ENCODE results near the gene PEDS1.

Gene PEDS1

GRCh38 chr20:50113420-50114224 lies 39.9 kb downstream of the PEDS1 start:
- TF ChIP-seq, protein P1, sequence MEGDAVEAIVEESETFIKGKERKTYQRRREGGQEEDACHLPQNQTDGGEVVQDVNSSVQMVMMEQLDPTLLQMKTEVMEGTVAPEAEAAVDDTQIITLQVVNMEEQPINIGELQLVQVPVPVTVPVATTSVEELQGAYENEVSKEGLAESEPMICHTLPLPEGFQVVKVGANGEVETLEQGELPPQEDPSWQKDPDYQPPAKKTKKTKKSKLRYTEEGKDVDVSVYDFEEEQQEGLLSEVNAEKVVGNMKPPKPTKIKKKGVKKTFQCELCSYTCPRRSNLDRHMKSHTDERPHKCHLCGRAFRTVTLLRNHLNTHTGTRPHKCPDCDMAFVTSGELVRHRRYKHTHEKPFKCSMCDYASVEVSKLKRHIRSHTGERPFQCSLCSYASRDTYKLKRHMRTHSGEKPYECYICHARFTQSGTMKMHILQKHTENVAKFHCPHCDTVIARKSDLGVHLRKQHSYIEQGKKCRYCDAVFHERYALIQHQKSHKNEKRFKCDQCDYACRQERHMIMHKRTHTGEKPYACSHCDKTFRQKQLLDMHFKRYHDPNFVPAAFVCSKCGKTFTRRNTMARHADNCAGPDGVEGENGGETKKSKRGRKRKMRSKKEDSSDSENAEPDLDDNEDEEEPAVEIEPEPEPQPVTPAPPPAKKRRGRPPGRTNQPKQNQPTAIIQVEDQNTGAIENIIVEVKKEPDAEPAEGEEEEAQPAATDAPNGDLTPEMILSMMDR (IDR thresholded peaks at IDR 0.05; ENCODE audit: insufficient read depth, missing control alignments): no peak
- no peak for DNase-seq (ENCODE audit: insufficient read length, low spot score)
- no peak for FAIRE-seq

DNA sequence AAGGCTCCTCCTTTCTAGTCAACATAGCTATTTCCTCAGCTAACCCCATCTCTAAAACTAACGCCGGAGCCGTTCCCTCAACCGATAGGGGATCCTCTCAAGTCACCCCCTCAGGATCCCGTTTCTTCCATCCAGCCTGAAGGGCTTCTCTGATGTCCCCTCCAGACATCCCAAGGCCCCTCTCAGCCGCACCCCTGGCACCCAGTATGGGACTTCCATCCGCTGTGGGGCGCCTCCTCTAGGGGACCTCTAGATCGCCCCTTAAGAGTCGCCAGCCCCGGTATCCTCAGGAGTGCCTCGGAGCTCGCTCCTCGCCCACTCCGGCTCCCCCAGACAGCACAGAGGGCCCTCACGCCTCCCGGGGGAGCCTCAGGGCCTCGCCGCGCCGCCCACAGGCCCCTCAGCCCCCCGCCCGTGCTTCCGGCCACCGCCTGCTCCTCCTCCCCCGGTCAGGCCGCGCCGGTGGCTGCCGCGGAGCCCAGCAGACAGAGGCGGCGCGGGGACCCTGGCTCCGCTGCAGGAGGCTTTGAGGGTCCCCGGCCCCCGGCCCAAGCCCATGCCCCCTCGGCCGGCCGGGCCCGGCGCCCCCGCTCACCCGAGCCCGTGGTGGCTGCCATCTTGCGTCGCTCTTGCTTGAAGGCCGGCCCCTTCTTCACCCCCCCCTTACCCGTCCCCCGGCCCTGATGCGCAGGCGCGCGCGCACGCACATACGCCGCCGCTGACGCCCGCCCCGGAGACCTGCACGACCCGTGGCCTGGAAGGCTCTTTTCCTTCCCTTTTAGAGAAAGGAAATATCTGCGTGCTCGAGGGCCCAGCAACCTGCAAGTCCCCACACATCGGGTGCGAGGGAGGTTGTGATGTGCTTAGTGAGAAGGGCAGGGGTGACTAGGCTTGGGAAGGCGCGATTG lies 40.8 kb downstream of the PEDS1 start, which contains the start of gene UBE2V1:
TSS of gene UBE2V1 (minus strand) at position 639 of the 908 bp plus-strand sequence. CDS start at position 617, 22 bp downstream.
- no peak for FAIRE-seq
- TF ChIP-seq, protein P1 (IDR thresholded peaks at IDR 0.05; ENCODE audit: insufficient read depth, missing control alignments): peak; percentile 8

GRCh38 chr20:50111829-50112495 lies 41.6 kb downstream of the PEDS1 start:
- TF ChIP-seq, protein P1 (IDR thresholded peaks at IDR 0.05; ENCODE audit: insufficient read depth, missing control alignments): no peak
- FAIRE-seq (no peak), DNase-seq (ENCODE audit: insufficient read length, low spot score) (no peak)

More for the DNA sequence above, 40.8 kb downstream of the PEDS1 start, which contains the start of gene UBE2V1:
- peak; percentile 82 for DNase-seq (ENCODE audit: insufficient read length, low spot score)

- FAIRE-seq (no peak), DNase-seq (ENCODE audit: insufficient read length, low spot score) (no peak)
- TF ChIP-seq, protein P1 (IDR thresholded peaks at IDR 0.05; ENCODE audit: insufficient read depth, missing control alignments): no peak
Measured at GRCh38 chr20:50111120-50111828, 42.2 kb downstream of the PEDS1 start.

DNA sequence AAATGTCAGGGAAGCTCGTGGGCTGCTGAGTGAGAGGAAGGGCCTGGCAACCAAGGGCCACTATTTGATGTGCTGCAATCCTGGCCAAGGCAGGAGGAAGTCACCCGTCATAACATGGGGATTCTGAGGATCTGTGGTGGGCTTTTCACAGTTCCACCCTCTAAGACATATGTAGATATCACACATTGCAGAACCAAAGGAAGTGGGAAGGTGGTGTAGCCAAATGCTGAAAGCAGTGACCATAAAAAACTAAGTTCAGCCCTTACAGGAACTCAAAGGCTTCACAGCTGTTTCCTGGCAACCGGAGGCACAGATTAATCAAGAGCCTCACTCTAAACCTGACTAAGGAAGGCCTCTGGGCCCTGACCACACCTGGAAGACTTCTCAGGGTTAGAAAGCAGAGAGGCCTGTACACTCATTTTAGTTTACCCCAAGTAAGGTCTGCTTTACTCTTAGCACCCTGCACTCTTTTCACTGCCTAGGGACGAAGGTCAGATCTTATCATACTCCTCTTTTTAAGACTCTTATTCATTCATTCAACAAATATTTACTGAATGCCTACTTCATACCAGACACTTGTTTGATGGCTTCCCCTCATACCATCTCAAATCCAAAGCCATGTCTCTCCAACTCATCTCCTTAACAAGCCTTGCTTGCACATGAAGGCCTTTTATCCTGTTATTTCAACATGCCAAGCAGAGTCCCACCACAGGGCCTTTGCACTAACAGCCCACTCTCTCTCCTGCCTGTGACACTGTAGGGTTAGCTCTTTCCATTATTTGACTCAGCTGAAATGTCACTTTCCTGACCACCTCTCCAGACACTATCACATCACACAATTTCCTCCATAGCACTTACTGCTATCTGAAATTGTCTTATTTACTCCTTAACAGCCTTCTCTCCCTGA lies 43.1 kb downstream of the PEDS1 start:
- no peak for FAIRE-seq
- no peak for DNase-seq (ENCODE audit: insufficient read length, low spot score)
- TF ChIP-seq, protein P1 (IDR thresholded peaks at IDR 0.05; ENCODE audit: insufficient read depth, missing control alignments): no peak
